HEK293T (cell line): Measurements from ENCODE around the gene OCA2.

Experiments
- ARNT ChIP-seq: fragments of 450-650 bp; IDR thresholded peaks from 2 replicates; pipeline ENCODE4 v1.6.1; 2017; ENCODE audit warnings: mild to moderate bottlenecking
- BHLHE40 ChIP-seq: fragments of 450-650 bp; IDR thresholded peaks from 2 replicates; pipeline ENCODE4 v1.6.1; 2016; ENCODE audit warnings: mild to moderate bottlenecking, moderate library complexity, borderline replicate concordance

DNA sequence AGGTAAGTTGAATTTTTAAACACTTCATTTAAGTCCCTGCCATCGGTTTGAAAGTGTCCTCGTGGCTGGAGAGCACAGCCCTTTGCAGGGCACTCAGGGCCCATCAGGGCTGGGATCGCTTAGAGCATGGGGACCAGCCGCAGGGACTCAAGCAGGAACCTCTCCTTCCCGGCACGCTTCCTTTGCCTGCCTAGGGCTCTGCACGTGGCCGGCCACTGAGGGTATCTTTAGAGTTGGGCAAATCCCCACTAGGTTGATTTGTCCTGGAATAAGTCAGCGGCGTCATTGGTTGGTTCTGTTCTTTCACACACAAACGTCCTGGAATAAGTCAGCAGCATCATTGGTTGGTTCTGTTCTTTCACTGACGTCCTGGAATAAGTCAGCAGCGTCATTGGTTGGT lies 131.6 kb downstream of the OCA2 start:
- TF ChIP-seq BHLHE40 (no peak), ARNT (no peak)
